HPDE6-E6E7 (cell line): ENCODE data around the gene VAT1.
"Not testable (repeated sequence)": the region's sequence is repeated elsewhere in the genome, so short reads cannot be mapped to it uniquely, and the experiment has no call there.

Source experiments
- DNase-seq: peaks from one replicate; pipeline ENCODE4 v3.0.0; 2011; ENCODE audit warnings: missing footprints; ENCODE audit errors: extremely low spot score

VAT1 gene

GRCh38 chr17:42973323-42973722, 48.9 kb downstream of the VAT1 start:
- DNase-seq: not testable (repeated sequence)

DNA sequence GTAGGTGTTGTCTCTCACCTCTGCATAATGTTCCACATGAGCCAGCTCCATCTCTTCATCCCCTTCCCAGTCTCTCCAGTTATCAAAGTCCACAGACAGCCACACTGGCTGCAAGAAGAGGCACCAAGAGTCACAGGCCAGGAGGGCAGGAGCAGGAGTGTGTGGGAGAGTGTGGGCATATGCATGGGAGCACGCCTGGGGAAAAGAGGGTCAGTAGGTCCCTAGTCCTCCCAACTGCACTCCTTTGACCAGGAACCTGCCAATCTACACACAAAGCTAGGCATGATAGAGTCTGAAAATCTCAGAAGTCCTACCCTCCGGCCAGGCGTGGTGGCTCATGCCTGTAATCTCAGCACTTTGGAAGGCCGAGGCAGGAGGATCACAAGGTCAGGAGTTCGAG, 50.6 kb downstream of the VAT1 start:
- no peak for DNase-seq

DNA sequence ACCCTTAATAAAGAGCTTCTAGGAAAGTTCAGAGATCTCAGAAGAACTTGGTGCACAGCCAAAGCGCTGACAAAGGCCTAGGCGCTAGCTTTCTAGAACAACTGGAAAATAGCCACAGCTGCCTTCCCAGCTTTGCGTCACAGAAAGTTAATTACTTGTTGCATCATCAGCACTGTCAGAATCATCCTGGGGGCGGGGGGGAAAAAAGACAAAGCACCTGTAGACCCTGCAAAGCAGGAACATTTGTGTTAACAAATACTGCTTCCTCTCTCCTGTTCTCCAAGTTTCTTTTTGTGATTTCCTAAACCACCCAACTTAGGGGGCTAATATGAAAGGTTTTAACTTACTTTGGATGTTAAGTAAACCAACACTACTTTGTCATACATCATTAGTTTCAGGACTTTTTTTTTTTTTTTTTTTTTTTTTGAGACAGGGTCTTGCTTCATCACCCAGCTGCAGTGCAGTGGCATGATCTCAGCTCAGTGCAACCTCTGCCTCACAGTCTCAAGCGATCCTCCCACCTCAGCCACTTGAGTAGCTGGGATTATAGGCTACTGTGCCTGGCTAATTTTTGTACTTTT, 53.1 kb downstream of the VAT1 start:
- DNase-seq: no peak

DNA sequence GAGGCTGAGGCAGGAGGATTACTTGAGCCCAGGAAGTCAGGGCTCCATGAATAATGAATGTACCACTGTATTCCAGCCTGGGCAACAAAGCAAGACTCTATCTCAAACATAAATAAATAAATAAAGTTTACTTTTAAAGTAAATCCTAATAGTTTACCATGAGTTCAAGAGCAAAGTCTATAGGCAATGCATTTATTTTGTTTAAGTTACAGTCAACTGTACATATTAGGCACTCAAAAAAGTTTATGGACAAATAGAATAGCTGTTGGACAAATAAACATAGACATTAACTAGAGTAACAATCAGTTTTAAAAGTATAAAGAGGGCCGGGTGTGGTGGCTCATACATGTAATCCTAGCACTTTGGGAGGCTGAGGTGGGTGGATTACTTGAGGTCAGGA, 54.3 kb downstream of the VAT1 start:
- DNase-seq: no peak
